D341Med (cell line): ENCODE measurements around the gene GNG12.
A peak's percentile ranks its signal among the peaks of the same experiment; 100 is the strongest.

Experiments
- DNase-seq: peaks from one replicate; pipeline ENCODE4 v3.0.0; 2012; ENCODE audit warnings: low spot score

The GNG12 gene

DNA sequence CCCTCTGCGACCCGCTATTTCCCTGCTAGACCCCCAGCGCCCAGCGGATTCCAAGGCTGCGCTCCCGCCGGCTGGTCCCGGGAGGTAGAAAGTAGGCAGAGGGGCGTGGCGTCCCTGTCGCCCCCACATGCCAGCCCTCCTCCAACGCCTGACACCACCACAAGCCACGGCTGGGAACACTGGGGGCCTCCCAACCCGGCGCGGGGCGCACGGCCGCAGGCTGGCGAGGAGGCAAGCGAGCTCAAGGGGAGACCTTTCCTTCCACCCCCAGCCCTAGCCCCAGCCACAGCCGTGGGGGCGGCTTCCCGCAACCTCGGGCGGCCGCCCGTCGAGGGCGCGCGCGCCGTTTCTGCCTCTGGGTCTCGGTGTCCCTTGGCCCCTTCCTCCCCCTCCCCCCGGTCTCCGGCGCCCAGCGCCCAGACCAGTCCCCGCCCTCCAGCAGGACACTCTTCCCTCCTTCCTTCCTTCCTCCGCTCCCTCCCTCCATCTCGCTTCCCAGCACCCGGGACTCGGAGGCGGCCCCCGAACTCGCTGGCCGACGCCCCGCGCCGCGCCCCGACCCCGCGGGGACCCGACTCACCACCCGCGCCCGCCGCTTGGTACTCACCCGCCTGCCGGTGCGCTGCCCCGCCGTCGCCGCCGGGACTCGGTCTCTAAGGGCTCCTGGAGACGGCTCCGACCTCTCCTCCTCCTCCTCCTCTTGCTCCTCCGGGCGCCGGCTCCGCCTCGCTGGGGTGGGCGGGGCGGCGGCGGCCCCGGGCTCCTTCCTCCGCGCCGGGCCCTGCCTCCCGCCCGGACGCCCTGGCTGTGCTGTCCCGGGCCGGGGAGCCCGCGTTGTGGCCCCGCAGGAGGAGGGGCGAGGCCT is at the start of gene GNG12:
TSS of gene GNG12 (minus strand) at position 731 of the 865 bp plus-strand sequence. CDS start 125,781 bp downstream, outside the sequence.
- DNase-seq, result peak; percentile 81

DNA sequence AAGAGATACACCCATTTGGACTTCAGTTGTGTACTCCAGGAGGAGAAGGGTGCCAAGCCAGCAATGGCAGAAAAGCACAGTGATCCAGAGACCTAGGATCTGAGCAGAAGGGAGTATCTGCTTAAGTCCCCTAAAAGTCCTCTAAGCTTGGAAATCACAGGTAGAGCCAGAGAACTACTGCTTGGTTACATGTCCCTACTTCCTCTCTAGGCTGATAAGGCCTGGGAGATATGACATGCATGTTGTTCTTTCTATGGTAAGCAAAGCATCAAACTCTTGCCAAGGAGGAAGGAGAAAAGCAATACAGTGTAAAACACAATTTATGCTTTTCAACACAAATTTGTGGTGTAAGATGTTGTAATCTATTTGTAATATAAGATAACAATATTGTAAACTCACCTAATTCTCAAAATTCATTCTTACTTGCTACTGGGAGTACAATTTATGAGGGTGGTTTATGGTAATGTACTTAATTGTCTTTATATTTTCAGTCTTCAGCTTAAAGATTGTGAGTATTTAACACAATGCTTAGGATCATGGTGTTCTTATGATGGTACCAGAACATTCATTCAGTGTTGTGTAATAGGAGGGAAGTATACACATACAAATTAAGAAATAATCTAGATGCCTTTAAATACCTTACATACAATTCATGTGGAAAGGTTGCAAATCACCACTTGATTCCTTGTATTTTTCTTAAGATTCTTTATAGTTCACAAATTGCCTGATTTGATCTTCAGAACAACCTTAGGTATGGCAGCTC is 49.1 kb upstream of the GNG12 start:
- no peak for DNase-seq

- peak; percentile 28 for DNase-seq
These were observed 46.9 kb upstream of the GNG12 start for GRCh38 chr1:67880056-67880601.

DNA sequence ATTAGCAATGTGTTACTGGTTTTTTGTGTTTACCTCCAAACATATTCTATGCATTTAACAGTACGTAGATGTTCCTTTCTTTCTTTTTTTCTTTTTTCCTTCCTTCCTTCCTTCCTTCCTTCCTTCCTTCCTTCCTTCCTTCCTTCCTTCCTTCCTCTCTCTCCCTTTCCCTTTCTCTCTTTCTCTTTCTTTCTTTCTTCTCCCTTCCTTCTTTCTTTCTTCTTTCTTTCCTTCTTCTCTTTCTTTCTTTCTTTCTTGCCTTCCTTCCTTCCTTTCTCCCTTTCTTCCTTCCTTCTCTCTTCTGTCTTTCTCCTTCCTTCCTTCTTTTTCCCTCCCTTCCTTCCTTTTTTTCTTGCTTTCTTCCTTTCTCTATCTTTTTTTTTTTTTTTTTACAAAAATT is 46.2 kb upstream of the GNG12 start:
- DNase-seq, result no peak

GRCh38 chr1:67874501-67875111 is 41.3 kb upstream of the GNG12 start:
- no peak for DNase-seq

- no peak for DNase-seq
These were observed 36.0 kb upstream of the GNG12 start for GRCh38 chr1:67869233-67869632.

DNA sequence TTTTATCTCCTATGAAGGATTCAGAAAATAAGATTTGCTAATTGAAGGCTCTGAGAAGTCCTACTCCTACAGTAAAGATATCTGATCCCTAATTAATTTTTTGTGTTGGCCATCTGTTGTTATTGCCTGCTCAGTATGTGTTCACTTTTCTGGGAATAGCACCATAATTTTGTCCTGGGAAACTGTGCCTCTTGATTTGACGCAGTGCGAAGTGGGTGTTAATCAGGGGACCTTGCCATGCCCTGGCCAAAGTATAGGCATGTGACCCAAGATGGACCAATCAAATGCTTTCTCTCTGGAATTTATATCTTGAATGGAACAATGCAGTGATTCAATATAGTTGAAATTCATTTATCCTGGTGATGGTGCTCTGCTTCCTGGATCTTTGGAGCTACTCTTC is 30.4 kb upstream of the GNG12 start:
- no peak for DNase-seq

GRCh38 chr1:67862685-67863084 is 29.4 kb upstream of the GNG12 start:
- DNase-seq, result no peak

- DNase-seq, result no peak
These were observed 28.7 kb upstream of the GNG12 start for GRCh38 chr1:67861856-67862516.

- no peak for DNase-seq
These were observed 27.5 kb upstream of the GNG12 start for GRCh38 chr1:67860776-67861175.

GRCh38 chr1:67856921-67857320 is 23.7 kb upstream of the GNG12 start:
- no peak for DNase-seq

- DNase-seq, result no peak
These were observed 22.7 kb upstream of the GNG12 start for GRCh38 chr1:67855961-67856360.

DNA sequence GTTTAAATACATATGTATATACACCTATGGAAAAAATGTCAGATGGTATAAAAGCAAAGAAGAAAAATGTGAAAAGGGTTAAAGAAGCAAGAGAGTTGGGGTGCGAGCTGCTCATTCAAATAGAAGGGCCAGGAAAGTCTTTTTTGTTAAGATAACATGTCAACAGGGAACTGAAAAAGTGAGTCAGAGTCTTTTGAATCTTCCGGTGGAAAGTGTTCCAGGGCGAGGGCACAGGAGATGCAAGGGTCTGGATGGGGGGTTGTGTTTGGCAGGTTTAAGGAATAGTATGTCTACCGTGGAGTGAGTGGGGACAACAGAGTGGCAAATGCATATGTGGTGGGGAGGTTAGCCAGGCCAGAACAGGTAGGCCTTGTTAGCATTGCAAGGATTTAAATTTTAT is 22.2 kb upstream of the GNG12 start:
- no peak for DNase-seq

DNA sequence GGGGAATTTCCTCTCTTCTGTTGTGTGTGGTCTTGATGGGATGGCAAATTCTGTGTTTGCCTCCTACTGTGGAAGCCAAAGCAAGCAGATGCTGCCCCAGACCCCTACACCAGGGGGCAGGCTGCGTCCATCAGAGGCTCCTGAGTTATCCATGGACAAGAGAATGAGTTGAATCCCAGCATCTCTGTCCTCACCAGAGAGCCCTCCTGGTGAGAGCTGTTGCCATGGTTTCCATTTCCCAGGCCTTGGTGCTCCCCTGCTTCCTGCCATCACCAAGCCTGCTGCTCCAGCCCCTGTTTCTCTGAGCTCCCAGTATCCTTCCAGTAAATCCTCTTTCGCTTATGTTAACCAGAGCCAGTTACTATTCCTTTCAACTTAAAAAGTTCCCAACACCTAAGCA is 20.4 kb upstream of the GNG12 start:
- peak; percentile 82 for DNase-seq

DNA sequence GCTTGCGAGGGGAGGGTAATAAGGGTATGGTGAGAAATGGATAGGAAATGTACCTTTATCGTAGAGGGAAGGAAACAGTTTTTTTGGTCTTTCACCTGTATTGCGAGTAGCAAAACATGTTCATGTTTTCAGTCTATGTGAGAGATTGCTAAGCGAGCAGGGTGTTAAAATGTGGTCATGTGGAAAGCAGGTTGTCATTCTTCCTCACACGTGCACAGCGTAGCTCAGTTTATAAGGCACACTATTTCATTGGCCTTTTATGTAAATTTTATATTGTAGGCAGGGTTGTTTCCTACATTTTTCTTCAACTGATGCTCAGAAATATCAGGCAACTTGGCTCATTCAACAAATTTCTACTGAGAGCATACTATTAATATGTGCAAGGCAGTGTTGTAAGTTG is 18.5 kb upstream of the GNG12 start:
- DNase-seq, result no peak

- no peak for DNase-seq
These were observed 17.4 kb upstream of the GNG12 start for GRCh38 chr1:67850611-67851075.

DNA sequence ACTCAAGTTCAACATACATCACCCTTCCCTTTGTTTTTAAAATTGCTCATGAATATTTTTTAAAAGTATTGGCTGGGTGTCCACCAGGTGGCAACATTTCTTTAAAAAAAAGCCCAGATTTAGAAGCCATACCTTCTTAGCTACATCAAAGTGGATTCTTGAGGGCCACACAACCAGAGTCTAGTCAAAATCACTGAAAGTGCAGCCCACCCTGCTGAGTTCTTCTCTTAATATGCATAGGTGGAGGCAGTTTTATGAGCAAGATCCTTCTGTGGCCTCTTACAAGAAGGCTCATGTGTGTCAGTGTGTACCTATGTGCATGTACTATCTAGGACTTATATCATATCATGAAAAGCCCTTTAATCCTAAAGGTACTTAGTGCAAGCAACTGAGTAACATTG is 16.9 kb upstream of the GNG12 start:
- DNase-seq, result peak; percentile 40

DNA sequence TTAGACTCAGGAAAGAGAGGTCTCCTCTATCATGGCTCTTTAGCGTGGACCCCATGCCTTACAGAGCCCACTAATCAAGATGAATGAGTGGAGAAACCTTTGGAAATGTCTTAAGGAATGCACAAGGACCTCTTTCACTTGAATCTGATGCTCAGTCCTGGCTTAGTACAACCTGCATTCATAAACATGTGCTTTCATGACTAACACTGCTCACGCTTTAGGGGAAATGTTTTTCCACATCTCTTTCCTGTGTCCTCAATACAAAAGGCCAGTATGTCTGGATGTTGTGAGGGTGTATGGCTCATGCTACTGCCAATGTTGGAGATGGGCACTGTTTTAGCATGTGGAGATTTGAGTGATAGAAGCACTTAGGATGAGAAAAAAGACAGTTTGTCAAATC is 14.2 kb upstream of the GNG12 start:
- no peak for DNase-seq

GRCh38 chr1:67846538-67846937 is 13.3 kb upstream of the GNG12 start:
- DNase-seq, result no peak

DNA sequence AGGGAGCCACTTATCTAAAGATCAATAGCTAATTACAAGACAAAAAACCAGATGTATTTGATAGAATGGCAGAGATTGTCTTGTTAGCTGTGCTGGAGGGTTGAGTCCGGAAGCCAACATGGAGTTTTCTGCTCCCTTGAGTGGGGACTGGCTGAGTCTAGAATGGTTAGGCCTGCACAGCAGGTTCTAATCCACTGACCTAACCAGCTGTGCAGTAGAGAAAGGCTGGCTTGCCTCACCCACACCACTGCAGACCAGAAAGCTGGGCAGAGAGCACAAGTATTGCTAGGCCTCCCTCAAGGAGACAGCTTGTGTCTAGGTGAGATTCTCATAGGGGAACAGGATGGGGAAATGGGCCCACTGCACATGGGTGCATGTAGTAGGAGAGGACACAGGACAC is 11.7 kb upstream of the GNG12 start:
- DNase-seq, result no peak

- DNase-seq, result no peak
These were observed 10.5 kb upstream of the GNG12 start for GRCh38 chr1:67843746-67844145.

DNA sequence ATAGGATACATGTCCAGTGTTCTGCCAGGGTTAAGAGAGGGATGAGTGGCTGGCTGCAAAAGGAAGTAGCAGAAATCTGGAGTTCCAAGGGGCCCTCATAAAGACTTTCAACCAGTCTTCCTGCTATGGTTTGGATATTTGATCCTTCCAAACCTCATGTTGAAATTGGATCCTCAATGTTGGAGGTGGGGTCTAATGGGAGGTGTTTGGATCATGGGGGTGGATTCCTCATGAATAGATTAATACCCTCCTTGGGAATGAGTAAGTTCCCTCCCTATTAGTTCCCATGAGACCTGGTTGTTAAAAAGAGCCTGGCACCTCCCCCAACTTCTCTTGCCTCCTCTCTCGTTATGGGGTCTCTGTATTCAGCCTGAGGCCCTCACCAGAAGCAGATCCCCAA is 10.1 kb upstream of the GNG12 start:
- no peak for DNase-seq
